Stimulated activated CD8-positive, alpha-beta memory T cell treated with anti-CD3 and anti-CD28 coated beads, Interleukin-12 subunit alpha, Interleukin-12 subunit beta, amount 100 ng/mL, for 1 hour (primary cell): Measurements from ENCODE around the gene ZNF326.

Experiments used
- DNase-seq: peaks from one replicate; pipeline ENCODE4 v3.0.0-alpha.2; 2020; ENCODE audit warnings: low read depth

ZNF326 gene

GRCh38 chr1:90074970-90075391, 80.1 kb downstream of the ZNF326 start:
- DNase-seq: no peak

DNA sequence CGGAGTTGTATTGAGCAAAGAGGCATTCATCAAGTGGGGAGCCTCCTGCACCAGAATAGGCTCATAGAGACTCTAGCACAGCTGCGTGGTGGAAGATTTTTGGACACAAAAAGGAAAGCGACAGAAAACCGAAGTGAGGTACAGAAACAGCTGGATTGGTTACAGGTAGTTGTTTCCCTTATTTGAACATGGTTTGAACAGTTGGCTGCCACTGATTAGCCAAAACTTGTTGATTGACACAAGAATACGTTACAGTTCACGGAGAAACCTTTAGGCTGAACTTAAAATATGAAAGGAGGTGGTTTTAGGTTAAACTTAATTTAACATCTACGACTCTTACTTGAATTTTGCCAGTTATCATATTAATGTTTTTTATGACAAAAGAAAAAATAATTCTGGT, 89.1 kb downstream of the ZNF326 start:
- DNase-seq: no peak
